OCI-LY7 (cell line): ENCODE measurements around the gene MS4A5. TPM values are rescaled to one million over a fixed set of nuclear protein-coding genes. Genes with fewer than 3 reads are reported as not detected.

ENCODE experiments used
- Bru-seq: library from RNA; stranded (reverse); fragments of 400-500 nt; gene quantifications from one replicate; lab custom pipeline; 2021; lab: Mats Ljungman, UMichigan
- BruChase-seq, 2 experiments: library from RNA; stranded (reverse); fragments of 400-500 nt; gene quantifications; one replicate each; lab custom pipeline; 2021; lab: Mats Ljungman, UMichigan
- BruUV-seq: library from RNA; stranded (reverse); fragments of 400-500 nt; replicated peaks from 2 replicates; lab custom pipeline; 2021; lab: Mats Ljungman, UMichigan
- CTCF ChIA-PET: fragments of 300-600 bp; sonication (Branson Sonifier 250); formaldehyde crosslinking; loops from one replicate; lab custom pipeline; 2022; ENCODE audit warnings: antibody characterized with exemption; ENCODE audit not compliant: unreplicated experiment; lab: Charles Lee
- POLR2A ChIA-PET: fragments of 300-600 bp; sonication (Branson Sonifier 250); formaldehyde crosslinking; loops from one replicate; lab custom pipeline; 2022; ENCODE audit warnings: antibody characterized with exemption; lab: Charles Lee
- DNase-seq: peaks from one replicate; pipeline ENCODE4 v3.0.0-alpha.2; 2015; ENCODE audit warnings: low spot score
- H2AFZ ChIP-seq: fragments of 200-600 bp; sonication (generic), shearing (Covaris generic); 2 replicates; pipeline ENCODE4 v1.6.1; 2014; ENCODE audit warnings: mild to moderate bottlenecking, antibody characterized with exemption, low read length, moderate library complexity
- H3K27ac ChIP-seq: fragments of 200-600 bp; sonication (generic); 2 replicates; pipeline ENCODE4 v1.5.1; 2014; ENCODE audit warnings: mixed run types, low read depth, mild to moderate bottlenecking, moderate library complexity, low read length, inconsistent platforms; ENCODE audit not compliant: poor library complexity, severe bottlenecking
- H3K36me3 ChIP-seq: fragments of 200-600 bp; sonication (generic); 2 replicates; pipeline ENCODE4 v1.6.1; 2014; ENCODE audit warnings: mild to moderate bottlenecking, antibody characterized with exemption, low read length, moderate library complexity, mixed read lengths; ENCODE audit not compliant: insufficient read depth
- H3K4me1 ChIP-seq: fragments of 200-600 bp; sonication (generic); 2 replicates; pipeline ENCODE4 v1.5.1; 2014; ENCODE audit warnings: mild to moderate bottlenecking, low read length; ENCODE audit not compliant: insufficient read depth, poor library complexity, severe bottlenecking
- H3K4me2 ChIP-seq: fragments of 200-600 bp; sonication (generic); 2 replicates; pipeline ENCODE4 v1.6.1; 2014; ENCODE audit warnings: mild to moderate bottlenecking, low read length
- H3K4me3 ChIP-seq: fragments of 200-600 bp; sonication (generic); 2 replicates; pipeline ENCODE4 v1.5.1; 2014; ENCODE audit warnings: mild to moderate bottlenecking, low read depth, low read length; ENCODE audit not compliant: poor library complexity, severe bottlenecking
- H3K79me2 ChIP-seq: fragments of 200-600 bp; sonication (generic); 2 replicates; pipeline ENCODE4 v1.6.1; 2016; ENCODE audit warnings: low read depth, mild to moderate bottlenecking, low read length, moderate library complexity, mixed read lengths; ENCODE audit not compliant: insufficient read depth
- H3K9me2 ChIP-seq: fragments of 200-600 bp; sonication (generic); 2 replicates; pipeline ENCODE4 v1.6.1; 2016; ENCODE audit warnings: mild to moderate bottlenecking, low read length, mixed read lengths; ENCODE audit not compliant: insufficient read depth
- H3K9me3 ChIP-seq: fragments of 200-600 bp; sonication (generic); 2 replicates; pipeline ENCODE4 v1.6.1; 2014; ENCODE audit warnings: mild to moderate bottlenecking, mixed run types, low read length, mixed read lengths
- H4K20me1 ChIP-seq: fragments of 200-600 bp; sonication (generic); 2 replicates; pipeline ENCODE4 v1.6.1; 2014; ENCODE audit warnings: mild to moderate bottlenecking, antibody characterized with exemption, low read length, moderate library complexity, mixed read lengths; ENCODE audit not compliant: insufficient read depth
- EZH2phosphoT487 ChIP-seq: fragments of 200-600 bp; sonication (generic); IDR thresholded peaks from 2 replicates; pipeline ENCODE4 v1.6.1; 2018; ENCODE audit warnings: low read depth, borderline replicate concordance, mild to moderate bottlenecking, mixed run types, antibody characterized with exemption, low read length, moderate library complexity, mixed read lengths
- intact Hi-C: fragments of 100-400 bp; cut with micrococcal nuclease; formaldehyde crosslinking; loops from one replicate; pipeline ENCODE4 v1.10.0; 2022; ENCODE audit not compliant: unreplicated experiment
- long read RNA-seq: library from polyadenylated mRNA; stranded (forward); transcript quantifications from one replicate; pipeline ENCODE4 v2.0.0, GENCODE V29; 2022
- total RNA-seq, 2 experiments: library from RNA; depleted of rRNA in 1 of 2; stranded (reverse); fragments of >200 nt in 1 of 2; shearing (Covaris generic) in 1 of 2; gene quantifications; 2 replicates each; pipeline ENCODE4 v1.2.3, GENCODE V29; 2014 to 2022
- TF ChIP-seq, protein P1 (sequence below): fragments of 200-600 bp; sonication (generic); conservative IDR thresholded peaks from 2 replicates; pipeline ENCODE4 v1.5.1; 2014; ENCODE audit warnings: mild to moderate bottlenecking, antibody characterized with exemption, low read length, moderate library complexity, mixed read lengths

The MS4A5 gene, protein sequence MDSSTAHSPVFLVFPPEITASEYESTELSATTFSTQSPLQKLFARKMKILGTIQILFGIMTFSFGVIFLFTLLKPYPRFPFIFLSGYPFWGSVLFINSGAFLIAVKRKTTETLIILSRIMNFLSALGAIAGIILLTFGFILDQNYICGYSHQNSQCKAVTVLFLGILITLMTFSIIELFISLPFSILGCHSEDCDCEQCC
- total RNA-seq (2014; rRNA removed; shearing (Covaris generic)) (not detected in 2 replicates), total RNA-seq (2022) (not detected in 2 replicates), Bru-seq, nascent RNA (not detected), BruChase-seq, experiment 1, labeled RNA remaining after a 6-hour chase (percentile 10 among the genes with signal in this experiment), BruChase-seq, experiment 2, labeled RNA remaining after a 2-hour chase (percentile 12 among the genes with signal in this experiment)
- long read RNA-seq: 0 reads

DNA sequence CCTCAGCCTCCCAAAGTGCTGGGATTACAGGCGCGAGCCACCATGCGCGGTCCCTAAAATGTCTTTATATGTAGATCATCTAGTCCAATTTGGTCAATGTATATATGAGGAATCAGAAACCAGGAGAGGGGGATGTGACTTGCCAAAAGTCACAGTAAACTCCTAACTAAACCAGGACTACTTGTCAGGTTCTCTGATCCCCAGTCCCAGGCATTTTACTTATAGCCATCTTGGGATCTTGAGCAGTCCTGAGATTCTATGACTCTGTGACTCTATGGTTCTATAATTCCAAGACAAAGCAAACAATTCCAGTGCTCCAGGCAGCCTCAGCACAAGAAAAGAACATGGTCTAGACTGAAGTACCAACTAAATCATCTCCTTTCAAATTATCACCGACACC lies at the start of gene MS4A5:
TSS of gene MS4A5 (plus strand) at position 301 of the 400 bp plus-strand sequence. CDS start 103 bp downstream, outside the sequence.
- intact Hi-C loops: no loop called here
- H3K9me3 ChIP-seq: no peaks in the 10 kb centered on the region
- no peaks in the 10 kb centered on the region for H3K36me3 ChIP-seq
- no peak for DNase-seq
- no peak within 1 kb of the TSS for H3K4me3 ChIP-seq
- H3K9me2 ChIP-seq: no peaks in the 10 kb centered on the region
- no peak within 1 kb of the TSS for H3K27ac ChIP-seq
- ChIA-PET CTCF (no interaction called here), POLR2A (no interaction called here)
- no TSS peak for BruUV-seq
- no peaks in the 10 kb centered on the region for H3K79me2 ChIP-seq
- peak within 1 kb of the TSS; percentile 15; the same call in 1 of the 2 replicates for H2AFZ ChIP-seq
- H3K4me2 ChIP-seq: no peak within 1 kb of the TSS
- H3K4me1 ChIP-seq: no peaks in the 10 kb centered on the region
- no peak for TF ChIP-seq EZH2phosphoT487
- TF ChIP-seq, protein P1, sequence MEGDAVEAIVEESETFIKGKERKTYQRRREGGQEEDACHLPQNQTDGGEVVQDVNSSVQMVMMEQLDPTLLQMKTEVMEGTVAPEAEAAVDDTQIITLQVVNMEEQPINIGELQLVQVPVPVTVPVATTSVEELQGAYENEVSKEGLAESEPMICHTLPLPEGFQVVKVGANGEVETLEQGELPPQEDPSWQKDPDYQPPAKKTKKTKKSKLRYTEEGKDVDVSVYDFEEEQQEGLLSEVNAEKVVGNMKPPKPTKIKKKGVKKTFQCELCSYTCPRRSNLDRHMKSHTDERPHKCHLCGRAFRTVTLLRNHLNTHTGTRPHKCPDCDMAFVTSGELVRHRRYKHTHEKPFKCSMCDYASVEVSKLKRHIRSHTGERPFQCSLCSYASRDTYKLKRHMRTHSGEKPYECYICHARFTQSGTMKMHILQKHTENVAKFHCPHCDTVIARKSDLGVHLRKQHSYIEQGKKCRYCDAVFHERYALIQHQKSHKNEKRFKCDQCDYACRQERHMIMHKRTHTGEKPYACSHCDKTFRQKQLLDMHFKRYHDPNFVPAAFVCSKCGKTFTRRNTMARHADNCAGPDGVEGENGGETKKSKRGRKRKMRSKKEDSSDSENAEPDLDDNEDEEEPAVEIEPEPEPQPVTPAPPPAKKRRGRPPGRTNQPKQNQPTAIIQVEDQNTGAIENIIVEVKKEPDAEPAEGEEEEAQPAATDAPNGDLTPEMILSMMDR: no peak
- H4K20me1 ChIP-seq: no peaks in the 10 kb centered on the region

DNA sequence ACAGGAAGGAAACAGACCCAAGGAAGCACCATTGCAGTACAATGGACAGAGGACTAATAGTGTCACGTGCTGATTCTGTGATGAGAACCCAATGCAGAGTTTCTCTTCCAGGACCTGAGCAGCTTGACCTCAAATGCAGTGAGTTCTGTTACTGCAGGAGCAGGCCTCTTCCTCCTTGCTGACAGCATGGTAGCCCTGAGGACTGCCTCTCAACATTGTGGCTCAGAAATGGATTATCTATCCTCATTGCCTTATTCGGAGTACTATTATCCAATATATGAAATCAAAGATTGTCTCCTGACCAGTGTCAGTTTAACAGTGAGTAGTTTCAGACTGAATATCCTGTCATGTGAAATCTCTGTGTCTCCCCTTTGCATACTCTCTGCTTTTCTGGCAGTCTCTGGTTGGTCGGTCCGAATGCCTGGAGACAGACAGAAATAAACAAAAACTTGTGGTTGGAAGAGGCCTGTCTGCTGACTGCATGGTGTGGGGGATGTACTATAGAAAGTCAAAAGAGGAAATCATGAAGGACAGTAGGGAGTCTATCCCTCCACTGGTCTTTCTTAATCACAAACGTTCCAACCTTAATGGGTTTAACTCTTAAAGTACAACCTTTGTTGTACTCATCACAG lies 40.0 kb upstream of the MS4A5 start:
- Histone ChIP-seq H2AFZ (peak overlapping the region; percentile 18; the same call in 1 of the 2 replicates), H3K9me2 (no peaks in the 10 kb centered on the region), H3K36me3 (no peaks in the 10 kb centered on the region), H3K9me3 (no peaks in the 10 kb centered on the region), H3K4me3 (no peak overlapping the region), H3K79me2 (no peaks in the 10 kb centered on the region), H3K4me1 (peaks cover 16% of the 10 kb centered on the region), H3K4me2 (0 out of 2 replicates have a peak overlapping the region, but pooled peaks have one; percentile 5), H4K20me1 (no peaks in the 10 kb centered on the region), H3K27ac (no peak overlapping the region)
- BruUV-seq: no TSS peak
- CTCF ChIA-PET: no interaction called here
- peak; percentile 28 for DNase-seq
- TF ChIP-seq, protein P1: no peak
- no peak for TF ChIP-seq EZH2phosphoT487
- intact Hi-C loops: no loop called here
- POLR2A ChIA-PET: no interaction called here
